K562 (cell line): ENCODE data around the gene BANF2. TPM values are rescaled to one million over a fixed set of nuclear protein-coding genes. Genes with fewer than 3 reads are reported as not detected.

Source experiments
- ATAC-seq: fragments of 200-7000 bp; cut with Tn5 transposase; 3 replicates; pipeline ENCODE4 v1.9.1; 2020; ENCODE audit warnings: moderate library complexity
- BruUV-seq: library from RNA; stranded (reverse); fragments of 400-500 nt; replicated peaks from 2 replicates; lab custom pipeline; 2021; lab: Mats Ljungman, UMichigan
- CTCF ChIA-PET: fragments of 300-600 bp; formaldehyde crosslinking; extraction: SDS; loops from one replicate; lab custom pipeline; 2021; ENCODE audit warnings: low intra/inter-chr PET ratio; lab: Yijun Ruan, JAX
- POLR2A ChIA-PET: fragments of 300-600, 350-650 bp; sonication (Branson Sonifier 250); formaldehyde crosslinking; extraction: SDS; loops from one replicate; lab custom pipeline; 2021; ENCODE audit warnings: antibody characterized with exemption, inconsistent platforms; lab: Yijun Ruan, JAX
- DNase-seq, 4 experiments: peaks; one replicate each; pipeline versions ENCODE4 v3.0.0 to v3.0.0-alpha.2; 2011 to 2018; ENCODE audit warnings: low spot score in 3 of 4, mixed read lengths in 3 of 4; ENCODE audit errors: extremely low read depth in 1 of 4
- FAIRE-seq: peaks from 2 replicates; lab custom pipeline; 2011; peaks lifted over from hg19 to GRCh38; lab: Jason Lieb, UNC
- H2AFZ ChIP-seq: 2 replicates; pipeline ENCODE4 v1.6.0; 2011; ENCODE audit warnings: low read depth, low read length, control low read depth, inconsistent platforms
- H3K27ac ChIP-seq: fragments of 200-600 bp; 3 replicates; pipeline ENCODE4 v1.8.0; 2011; ENCODE audit warnings: low read depth, mild to moderate bottlenecking, control low read depth, inconsistent platforms, low read length, moderate library complexity, mixed read lengths; ENCODE audit errors: extremely low read depth
- H3K27me3 ChIP-seq, 2 experiments: fragments of 300-600 bp in 1 of 2; 2 replicates in 1 of 2; 3 replicates in 1 of 2; pipeline versions ENCODE4 v1.6.0 to v1.8.0; 2011; ENCODE audit warnings: inconsistent platforms in 2 of 2, low read length in 2 of 2, mild to moderate bottlenecking in 1 of 2, mixed read lengths in 1 of 2, moderate library complexity in 1 of 2; ENCODE audit not compliant: control insufficient read depth in 2 of 2, insufficient read depth in 2 of 2
- H3K36me3 ChIP-seq: fragments of 300-600 bp; 3 replicates; pipeline ENCODE4 v1.8.0; 2011; ENCODE audit warnings: mild to moderate bottlenecking, low read length, inconsistent platforms; ENCODE audit not compliant: control insufficient read depth, insufficient read depth
- H3K4me1 ChIP-seq, 2 experiments: fragments of 200-600 bp in 1 of 2; replicated peaks in 1 of 2; 2 replicates in 1 of 2; 3 replicates in 1 of 2; pipeline versions ENCODE4 v1.5.1 to v1.8.0; 2011; ENCODE audit warnings: inconsistent platforms in 2 of 2, low read length in 2 of 2, mild to moderate bottlenecking in 1 of 2, mixed read lengths in 1 of 2, moderate library complexity in 1 of 2; ENCODE audit not compliant: control insufficient read depth in 2 of 2, insufficient read depth in 2 of 2
- H3K4me2 ChIP-seq: 2 replicates; pipeline ENCODE4 v1.6.1; 2011; ENCODE audit warnings: low read length, control low read depth, inconsistent platforms, mixed read lengths; ENCODE audit not compliant: insufficient read depth
- H3K4me3 ChIP-seq: fragments of 200-600 bp; sonication (generic), shearing (Covaris generic); 2 replicates; pipeline ENCODE4 v1.5.1; 2016; ENCODE audit warnings: control low read depth, inconsistent platforms
- H3K79me2 ChIP-seq: fragments of 200-600 bp; 3 replicates; pipeline ENCODE4 v1.8.0; 2011; ENCODE audit warnings: low read length, inconsistent platforms; ENCODE audit not compliant: control insufficient read depth, insufficient read depth
- H3K9ac ChIP-seq, 2 experiments: 2 replicates each; pipeline versions ENCODE4 v1.6.0 to v1.6.1; 2011; ENCODE audit warnings: low read depth in 2 of 2, low read length in 2 of 2, control low read depth in 1 of 2, inconsistent platforms in 1 of 2, mild to moderate bottlenecking in 1 of 2, mixed read lengths in 1 of 2; ENCODE audit not compliant: insufficient read depth in 1 of 2
- H3K9me1 ChIP-seq: one replicate; pipeline ENCODE4 v1.6.0; 2011; ENCODE audit warnings: inconsistent platforms, mild to moderate bottlenecking, low read length, moderate library complexity; ENCODE audit not compliant: control insufficient read depth, insufficient read depth
- H3K9me3 ChIP-seq: replicated peaks from 2 replicates; pipeline ENCODE4 v1.5.1; 2011; ENCODE audit warnings: low read depth, low read length, inconsistent platforms; ENCODE audit not compliant: control insufficient read depth, insufficient read depth
- H4K20me1 ChIP-seq: replicated peaks from 2 replicates; pipeline ENCODE4 v1.6.1; 2011; ENCODE audit warnings: low read length, inconsistent platforms, mixed read lengths; ENCODE audit not compliant: control insufficient read depth, insufficient read depth
- CREM ChIP-seq: IDR thresholded peaks from 2 replicates; pipeline ENCODE4 v1.6.1; 2014; ENCODE audit warnings: antibody characterized with exemption, low read depth
- CTCF ChIP-seq, 3 experiments: IDR thresholded peaks in 2 of 3; conservative IDR thresholded peaks in 1 of 3; 2 replicates each; pipeline ENCODE4 v1.5.1; 2011 to 2012; ENCODE audit warnings: low read length in 3 of 3, mild to moderate bottlenecking in 3 of 3, control low read depth in 2 of 3, improper control_type of control experiment in 1 of 3, inconsistent platforms in 1 of 3, low read depth in 1 of 3, mixed read lengths in 1 of 3, moderate library complexity in 1 of 3; ENCODE audit not compliant: insufficient read depth in 2 of 3
- E2F4 ChIP-seq: sonication (generic); formaldehyde crosslinking; IDR thresholded peaks from 2 replicates; pipeline ENCODE4 v1.8.0; 2022; ENCODE audit warnings: mild to moderate bottlenecking, low read depth, missing genetic modification reagents
- TCF3 ChIP-seq: sonication (generic); formaldehyde crosslinking; IDR thresholded peaks from 2 replicates; pipeline ENCODE4 v1.4.0; 2020; ENCODE audit warnings: mild to moderate bottlenecking, missing genetic modification reagents
- ZNF780A ChIP-seq: fragments of 250-450 bp; sonication (Bioruptor Pico); IDR thresholded peaks from 2 replicates; pipeline ENCODE4 v1.5.0; 2021; ENCODE audit warnings: mild to moderate bottlenecking
- WGBS: fragments of 100-300 bp; shearing (Covaris generic); methylation state at CpG from one replicate; pipeline ENCODE4 v1.1.6; 2016; ENCODE audit warnings: low coverage, mixed read lengths; ENCODE audit not compliant: insufficient coverage; ENCODE audit errors: missing lambda C conversion rate; 5-methylcytosine and 5-hydroxymethylcytosine counted together
- in situ Hi-C: fragments of 300-500 bp; cut with MboI; formaldehyde crosslinking; loops from 4 replicates; pipeline ENCODE4 v1.15.0; 2018; ENCODE audit warnings: inconsistent platforms, mixed read lengths
- intact Hi-C: fragments of 100-400 bp; cut with micrococcal nuclease; formaldehyde crosslinking; loops from 2 replicates; pipeline ENCODE4 v1.14.2; 2022
- polyA plus RNA-seq, 8 experiments: library from polyadenylated mRNA; depleted of rRNA in 4 of 8; stranded (reverse) in 5 of 8; unstranded in 3 of 8; fragments of >200 nt; fragmentation: Nextera tagmentation in 2 of 8; fragmentation: Illumina TruSeq in 1 of 8; extraction: Ambion mirVana in 2 of 8; extraction: Trizol in 1 of 8; gene quantifications; 2 replicates each; pipeline versions ENCODE4 v1.2.1 to v1.2.3, GENCODE V29; 2011 to 2014; ENCODE audit warnings: inconsistent platforms in 1 of 8, missing spikeins in 1 of 8
- total RNA-seq, 7 experiments: library from RNA; depleted of rRNA in 6 of 7; stranded (reverse); fragments of >200 nt in 6 of 7; fragmentation: Illumina TruSeq in 2 of 7; extraction: Trizol in 2 of 7; gene quantifications; 2 replicates each; pipeline versions ENCODE4 v1.2.1 to v1.2.3, GENCODE V29; 2011 to 2021; ENCODE audit warnings: low replicate concordance in 1 of 7

Gene BANF2
- total and polyA plus RNA-seq, 9 of the 15 experiments (the other 6 are each of a cell fraction or from before 2014, with no cell fraction given): not detected

- Histone ChIP-seq H3K79me2 (no peaks in the 10 kb centered on the region), H3K9ac (no peak overlapping the region), H4K20me1 (no peaks in the 10 kb centered on the region), H3K9me1 (no peaks in the 10 kb centered on the region), H3K4me3 (no peak overlapping the region), H3K9me3 (no peaks in the 10 kb centered on the region), H3K36me3 (no peaks in the 10 kb centered on the region), H3K27ac (no peak overlapping the region), H3K4me2 (no peak overlapping the region), H3K27me3 (peaks cover 2 to 26% of the 10 kb centered on the region in 2 experiments), H3K4me1 (no peaks in the 10 kb centered on the region; a peak in 1 of 5 replicates), H2AFZ (no peak overlapping the region)
- in situ Hi-C loops (no loop called here), intact Hi-C loops (no loop called here)
- ATAC-seq (no peak), FAIRE-seq (no peak), DNase-seq (no peak)
- POLR2A ChIA-PET: interaction anchor here (0.8 kb wide), 1 partner anchor 21 kb away, joined by 3 read pairs; no protein-coding TSS in a partner anchor
- CTCF ChIA-PET: no interaction called here
- 0% methylated on average over 4 of the region's 5 CpGs for WGBS
- BruUV-seq: no TSS peak
- TF ChIP-seq E2F4 (CRISPR knock-in tag) (no peak), TCF3 (CRISPR knock-in tag) (no peak), CTCF (IDR thresholded peaks at IDR 0.05 in 2 of 3, conservative IDR thresholded peaks at IDR 0.05 in 1 of 3; ENCODE audit: insufficient read depth in 2 of 3, low read depth in 1 of 3, low read length in 3 of 3) (no peak), ZNF780A (no peak), CREM (no peak)
Observed at GRCh38 chr20:17749626-17749977, 49.8 kb downstream of the BANF2 start.
